ENCODE results near the gene CBR1.
"Not testable (repeated sequence)": the region's sequence is repeated elsewhere in the genome, so short reads cannot be mapped to it uniquely, and the experiment has no call there.

The CBR1 gene

DNA sequence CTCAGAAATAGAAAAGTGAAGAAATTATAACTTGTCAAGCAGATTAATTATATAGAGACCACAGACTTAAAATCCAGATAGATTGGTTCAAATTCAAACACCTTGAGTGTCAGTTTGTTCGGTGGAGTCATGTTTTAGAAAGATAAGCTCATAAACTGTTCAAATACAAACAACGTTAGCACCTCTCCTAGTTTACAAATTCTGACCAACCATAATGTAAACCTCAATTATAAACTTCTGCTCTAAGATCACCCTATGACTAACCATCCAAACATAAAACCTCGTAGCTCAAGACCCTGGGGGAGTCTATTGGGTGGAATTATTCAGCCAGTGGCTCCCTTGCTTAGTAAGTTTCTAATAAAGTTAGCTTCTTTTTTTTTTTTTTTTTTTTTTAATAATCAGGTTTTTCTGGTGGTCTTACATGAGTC, 12.4 kb downstream of the CBR1 start:
- DNase-seq, result no peak

- DNase-seq, result no peak
Measured at GRCh38 chr21:36087362-36088138, 17.7 kb downstream of the CBR1 start.

GRCh38 chr21:36089946-36090345, 20.1 kb downstream of the CBR1 start:
- DNase-seq, result no peak

DNA sequence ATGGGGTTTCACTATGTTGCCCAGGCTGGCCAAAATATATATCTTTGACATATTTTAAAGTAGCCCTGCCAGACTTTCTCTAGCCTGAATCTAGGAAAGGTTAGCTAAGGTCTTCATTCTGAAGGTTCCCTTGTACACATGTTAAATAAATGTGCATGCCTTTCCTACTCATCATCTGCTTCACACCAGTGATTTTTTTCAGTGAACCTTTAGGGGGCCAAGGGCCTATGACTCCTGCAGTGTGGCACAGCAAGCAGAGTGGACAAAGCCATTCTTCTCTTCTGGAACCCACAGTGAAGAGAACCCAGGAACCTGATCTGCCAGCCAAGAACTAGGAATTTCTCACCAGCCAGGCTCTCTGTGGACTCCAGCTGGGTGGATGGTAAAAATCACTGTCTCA, 22.9 kb downstream of the CBR1 start:
- no peak for DNase-seq

DNA sequence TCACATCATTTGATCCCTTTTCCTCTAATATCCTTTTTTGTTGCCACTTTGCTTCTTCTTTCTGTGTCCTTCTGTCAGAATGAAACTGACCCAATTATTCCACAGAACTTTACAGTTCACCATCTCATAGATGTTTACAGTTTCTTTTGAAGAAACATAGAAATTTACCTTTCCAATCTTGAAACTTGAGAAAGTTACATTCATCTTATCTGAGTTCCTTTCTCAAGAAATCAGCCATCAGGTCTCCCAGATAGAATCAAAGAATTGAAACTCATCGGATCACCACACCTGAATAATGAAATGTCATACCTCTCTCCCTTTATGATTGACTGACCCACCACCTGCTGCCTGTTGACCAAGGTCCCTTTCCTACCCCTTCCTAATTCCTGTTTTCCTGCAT, 23.7 kb downstream of the CBR1 start:
- DNase-seq, result no peak

DNA sequence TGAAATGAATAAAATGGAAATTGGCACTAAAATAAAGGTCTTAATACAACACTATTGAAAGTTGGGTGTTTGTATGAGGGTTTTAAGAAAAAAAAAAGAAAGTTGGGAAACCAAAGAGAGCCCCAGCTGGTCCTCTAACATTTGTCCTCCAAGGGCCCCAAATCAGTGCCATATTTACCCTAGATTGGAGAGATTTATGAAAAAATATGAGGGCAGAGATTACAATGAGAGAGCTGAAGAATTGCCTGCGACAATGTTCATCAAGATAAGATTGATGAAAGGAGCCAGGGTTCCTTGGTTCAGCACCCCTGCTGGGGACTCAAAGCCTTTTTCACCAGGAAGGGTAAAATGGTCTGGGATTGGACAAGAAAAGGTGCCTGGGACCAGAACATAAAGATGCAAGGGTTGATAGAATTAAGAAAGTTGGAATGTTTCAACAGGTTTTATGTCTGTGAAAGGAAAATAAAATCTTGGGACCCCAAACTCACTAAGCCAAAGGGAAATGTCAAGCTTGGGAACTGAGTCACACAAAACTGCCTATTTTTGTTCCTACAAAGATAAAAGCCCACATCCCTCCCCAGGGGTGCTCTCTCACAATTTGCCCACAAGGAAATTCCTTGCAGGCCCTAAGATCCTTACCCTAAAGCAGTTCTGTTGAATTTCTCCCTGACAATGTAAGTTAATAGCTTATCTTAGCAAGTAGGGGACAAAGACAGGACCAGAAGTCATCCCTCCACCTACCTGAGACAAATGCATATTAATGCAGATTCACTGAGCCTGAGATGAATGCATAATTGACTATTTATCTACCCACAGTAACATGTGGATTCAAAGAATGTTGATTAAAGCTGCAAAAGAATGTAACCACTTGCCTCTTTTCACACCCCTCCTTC, 26.8 kb downstream of the CBR1 start:
- DNase-seq, result no peak

GRCh38 chr21:36097427-36098181, 27.8 kb downstream of the CBR1 start:
- DNase-seq, result no peak

DNA sequence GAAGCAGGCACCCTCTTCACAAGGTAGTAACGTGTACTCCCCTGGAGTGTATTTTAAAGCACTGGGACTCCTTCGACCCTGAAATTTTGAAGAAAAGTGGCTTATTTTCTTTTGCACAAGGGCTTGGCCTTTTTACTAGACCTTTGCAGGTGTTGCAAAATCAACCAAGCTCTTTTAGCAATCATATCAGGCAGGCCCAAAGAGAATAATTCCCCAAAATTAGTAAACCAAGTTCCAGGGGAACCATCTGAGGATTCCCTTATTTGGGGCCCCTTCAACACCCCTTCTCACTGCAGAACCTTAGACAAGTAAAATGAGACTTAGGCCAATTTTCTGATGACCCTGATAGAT, 28.3 kb downstream of the CBR1 start:
- no peak for DNase-seq

GRCh38 chr21:36099000-36099399, 29.2 kb downstream of the CBR1 start:
- no peak for DNase-seq

DNA sequence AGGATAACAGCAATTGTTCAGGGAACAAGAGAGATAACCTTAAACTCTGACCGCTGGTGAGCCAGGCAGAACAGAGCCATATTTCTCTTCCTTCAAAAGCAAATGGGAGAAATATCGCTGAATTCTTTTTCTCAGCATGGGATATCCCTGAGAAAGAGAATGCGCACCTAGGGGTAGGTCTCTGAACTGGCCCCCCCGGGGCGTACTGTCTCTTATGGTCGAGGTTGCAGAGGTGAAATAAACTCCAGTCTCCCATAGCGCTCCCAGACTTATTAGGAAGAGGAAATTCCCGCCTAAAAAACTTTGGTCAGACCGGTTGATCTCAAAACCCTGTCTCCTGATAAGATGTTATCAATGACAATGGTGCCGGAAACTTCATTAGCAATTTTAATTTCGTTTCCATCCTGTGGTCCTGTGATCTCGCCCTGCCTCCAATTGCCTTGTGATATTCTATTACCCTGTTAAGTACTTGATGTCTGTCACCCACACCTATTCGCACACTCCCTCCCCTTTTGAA, 29.9 kb downstream of the CBR1 start:
- DNase-seq, result not testable (repeated sequence)

- DNase-seq, result no peak
Measured at GRCh38 chr21:36100971-36101641, 31.3 kb downstream of the CBR1 start.

DNA sequence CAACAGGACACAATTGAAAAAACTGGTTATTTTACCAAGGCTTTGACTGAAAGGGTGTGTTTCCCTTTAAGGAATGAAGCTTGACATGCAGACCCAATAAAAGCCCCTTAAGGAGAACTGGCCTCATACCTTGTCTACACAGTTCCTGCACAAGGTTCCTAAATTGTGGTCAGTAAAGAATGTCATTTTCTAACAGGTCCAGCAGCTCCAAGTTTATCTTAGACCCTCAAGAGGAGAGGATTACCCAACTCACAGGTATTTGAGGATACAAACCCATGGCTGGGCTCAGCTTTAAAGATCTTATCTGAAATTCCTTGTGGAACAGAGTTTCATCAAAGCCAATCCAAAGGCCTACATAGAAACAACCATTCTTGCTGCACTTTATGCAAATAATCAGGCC, 33.6 kb downstream of the CBR1 start:
- DNase-seq, result no peak

GRCh38 chr21:36104317-36105300, 34.8 kb downstream of the CBR1 start:
- peak; percentile 47 to 52 for DNase-seq

DNA sequence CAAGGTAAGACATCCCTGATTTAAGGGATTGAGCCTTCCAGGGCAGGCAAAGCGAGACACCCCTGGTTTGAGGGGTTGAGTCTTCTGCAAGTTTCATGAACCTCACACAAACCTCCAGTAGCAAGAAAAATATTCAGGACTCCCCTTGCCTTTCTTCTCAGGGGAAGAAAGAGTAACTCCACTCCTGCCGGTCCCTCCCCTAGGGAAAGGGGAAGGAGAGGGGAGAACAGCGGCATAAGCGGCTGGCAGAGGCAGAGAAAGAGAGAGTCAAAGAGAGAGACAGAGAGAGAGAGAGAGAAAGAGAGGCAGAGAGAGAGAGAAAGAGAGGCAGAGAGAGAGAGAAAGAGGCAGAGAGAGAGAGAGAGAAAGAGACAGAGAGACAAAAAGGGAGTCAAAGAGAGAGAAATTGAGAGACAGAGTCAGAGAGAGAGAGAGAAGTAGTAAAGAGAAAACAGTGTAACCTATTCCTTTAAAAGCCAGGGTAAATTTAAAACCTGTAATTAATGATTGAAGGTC, 35.6 kb downstream of the CBR1 start:
- no peak for DNase-seq

- no peak for DNase-seq
Measured at GRCh38 chr21:36109868-36110267, 40.0 kb downstream of the CBR1 start.

GRCh38 chr21:36111238-36111637, 41.4 kb downstream of the CBR1 start:
- no peak for DNase-seq

- DNase-seq, result peak in 1 of 2 donors; percentile 70
Measured at GRCh38 chr21:36113647-36114428, 44.0 kb downstream of the CBR1 start.

DNA sequence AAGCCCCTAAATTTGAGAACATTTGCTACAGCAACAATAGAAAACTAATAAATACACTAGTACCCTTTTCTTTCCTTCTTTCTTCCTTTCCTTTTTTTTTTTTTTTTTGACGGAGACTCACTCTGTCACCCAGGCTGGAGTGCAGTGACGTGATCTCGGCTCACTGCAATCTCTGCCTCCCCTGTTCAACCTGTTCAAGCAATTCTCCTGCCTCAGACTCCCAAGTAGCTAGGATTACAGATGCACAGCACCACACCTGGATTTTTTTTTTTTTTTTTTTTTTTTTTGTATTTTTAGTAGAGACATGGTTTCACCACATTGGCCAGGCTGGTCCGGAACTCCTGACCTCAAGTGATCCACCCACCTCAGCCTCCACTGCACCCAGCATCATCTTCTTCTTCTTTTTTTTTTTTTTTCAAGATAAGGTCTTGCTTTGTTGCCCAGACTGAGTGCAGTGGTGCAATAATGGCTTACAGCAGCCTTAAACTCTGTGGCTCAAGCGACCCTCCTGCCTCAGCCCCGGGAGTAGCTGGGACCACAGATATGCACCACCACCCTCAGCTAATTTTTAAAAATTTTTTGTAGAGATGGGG, 45.4 kb downstream of the CBR1 start:
- no peak for DNase-seq

- no peak for DNase-seq
Measured at GRCh38 chr21:36117286-36117741, 47.5 kb downstream of the CBR1 start.
